WTC11 (cell line): ENCODE data around the gene CDS1. TPM values are rescaled to one million over a fixed set of nuclear protein-coding genes. Genes with fewer than 3 reads are reported as not detected.

Experiments used
- ATAC-seq: fragments of 200-7000 bp; cut with Tn5 transposase; 2 replicates; pipeline ENCODE4 v1.10.0; 2021; ENCODE audit warnings: mild to moderate bottlenecking, moderate library complexity
- CTCF ChIA-PET: fragments of 300-600 bp; sonication (Branson Sonifier 250); formaldehyde crosslinking; loops from one replicate; lab custom pipeline; 2021; ENCODE audit warnings: antibody characterized with exemption; lab: Charles Lee
- POLR2A ChIA-PET: fragments of 350-600 bp; sonication (Branson Sonifier 250); formaldehyde crosslinking; loops from one replicate; lab custom pipeline; 2021; ENCODE audit warnings: antibody characterized with exemption; lab: Charles Lee
- DNase-seq: peaks from one replicate; pipeline ENCODE4 v3.0.0; 2021; ENCODE audit warnings: low spot score
- H3K27ac Mint-ChIP-seq: 2 replicates; pipeline ENCODE4 v1.8.0; 2021; ENCODE audit warnings: mixed read lengths
- H3K27me3 Mint-ChIP-seq: 2 replicates; pipeline ENCODE4 v1.8.0; 2021; ENCODE audit warnings: low read depth, mild to moderate bottlenecking, moderate library complexity, mixed read lengths
- H3K36me3 Mint-ChIP-seq: 2 replicates; pipeline ENCODE4 v1.8.0; 2021; ENCODE audit warnings: mixed read lengths
- H3K4me1 Mint-ChIP-seq: 2 replicates; pipeline ENCODE4 v1.8.0; 2022; ENCODE audit warnings: mixed read lengths
- H3K4me3 Mint-ChIP-seq: 2 replicates; pipeline ENCODE4 v1.8.0; 2021; ENCODE audit warnings: mild to moderate bottlenecking, moderate library complexity, mixed read lengths
- H3K9me3 Mint-ChIP-seq: 2 replicates; pipeline ENCODE4 v1.8.0; 2021; ENCODE audit warnings: mixed read lengths
- GABPB1 ChIP-seq: sonication (generic); formaldehyde crosslinking; IDR thresholded peaks from 2 replicates; pipeline ENCODE4 v1.8.1; 2023; ENCODE audit warnings: mild to moderate bottlenecking, missing genetic modification reagents
- GRHL2 ChIP-seq: fragments of 250-450 bp; sonication (Bioruptor Pico); IDR thresholded peaks from 2 replicates; pipeline ENCODE4 v1.8.0; 2022; ENCODE audit warnings: mild to moderate bottlenecking, moderate library complexity; ENCODE audit not compliant: insufficient replicate concordance, severe bottlenecking
- MAX ChIP-seq: sonication (generic); formaldehyde crosslinking; IDR thresholded peaks from 2 replicates; pipeline ENCODE4 v1.8.0; 2022; ENCODE audit warnings: mild to moderate bottlenecking, missing genetic modification reagents
- MXD4 ChIP-seq: fragments of 250-450 bp; sonication (Bioruptor Pico); IDR thresholded peaks from 2 replicates; pipeline ENCODE4 v1.8.0; 2021; ENCODE audit warnings: mild to moderate bottlenecking, moderate library complexity, borderline replicate concordance
- PRDM15 ChIP-seq: sonication (generic); formaldehyde crosslinking; IDR thresholded peaks from 2 replicates; pipeline ENCODE4 v1.8.0; 2022; ENCODE audit warnings: missing genetic modification reagents
- SMAD3 ChIP-seq: sonication (generic); formaldehyde crosslinking; IDR thresholded peaks from 2 replicates; pipeline ENCODE4 v1.8.0; 2022; ENCODE audit warnings: missing genetic modification reagents, mild to moderate bottlenecking, borderline replicate concordance
- SMAD4 ChIP-seq: sonication (generic); formaldehyde crosslinking; IDR thresholded peaks from 2 replicates; pipeline ENCODE4 v1.8.0; 2022; ENCODE audit warnings: mild to moderate bottlenecking, missing genetic modification reagents
- ZBTB43 ChIP-seq: sonication (generic); formaldehyde crosslinking; IDR thresholded peaks from 2 replicates; pipeline ENCODE4 v1.8.1; 2023; ENCODE audit warnings: mild to moderate bottlenecking, missing genetic modification reagents
- ZNF121 ChIP-seq: sonication (generic); formaldehyde crosslinking; IDR thresholded peaks from 2 replicates; pipeline ENCODE4 v1.8.0; 2023; ENCODE audit warnings: missing genetic modification reagents
- ZNF232 ChIP-seq: sonication (generic); formaldehyde crosslinking; IDR thresholded peaks from 2 replicates; pipeline ENCODE4 v1.8.0; 2022; ENCODE audit warnings: mild to moderate bottlenecking, missing genetic modification reagents
- ZNF396 ChIP-seq: fragments of 250-450 bp; sonication (Bioruptor Pico); IDR thresholded peaks from 2 replicates; pipeline ENCODE4 v1.8.0; 2021; ENCODE audit warnings: mild to moderate bottlenecking, moderate library complexity, borderline replicate concordance
- ZNF532 ChIP-seq: fragments of 250-450 bp; sonication (Bioruptor Pico); IDR thresholded peaks from 2 replicates; pipeline ENCODE4 v1.9.0; 2021; ENCODE audit warnings: mild to moderate bottlenecking, borderline replicate concordance
- ZNF671 ChIP-seq: fragments of 250-450 bp; sonication (Bioruptor Pico); IDR thresholded peaks from 2 replicates; pipeline ENCODE4 v1.8.0; 2021; ENCODE audit warnings: mild to moderate bottlenecking
- total RNA-seq: library from RNA; stranded (reverse); gene quantifications from 3 replicates; pipeline ENCODE4 v1.2.3, GENCODE V29; 2021

The CDS1 gene
- total RNA-seq, 1 experiment from 2014 or later, result 18.3 TPM

- DNase-seq (no peak), ATAC-seq (no peak)
- H3K27me3 Mint-ChIP-seq, result peaks cover 16% of the 10 kb centered on the region
- TF ChIP-seq MAX (CRISPR knock-in tag) (peak; percentile 13; the same call in 1 of the 2 replicates), ZNF396 (no peak)
- POLR2A ChIA-PET, result interaction anchor here (0.9 to 4.1 kb wide), 5 partner anchors 11 to 382 kb away, joined by 3 to 31 read pairs (median 4); no protein-coding TSS in a partner anchor
- peaks cover 63% of the 10 kb centered on the region for H3K4me1 Mint-ChIP-seq
- peaks cover 30% of the 10 kb centered on the region for H3K36me3 Mint-ChIP-seq
- H3K27ac Mint-ChIP-seq, result peak overlapping the region; percentile 82
- CTCF ChIA-PET, result interaction anchor here (1.0 kb wide), 1 partner anchor 11 kb away, joined by 3 read pairs; no protein-coding TSS in a partner anchor
- H3K4me3 Mint-ChIP-seq, result peak overlapping the region; percentile 91
- H3K9me3 Mint-ChIP-seq, result peaks cover 30% of the 10 kb centered on the region
Observed at GRCh38 chr4:84583876-84584380, 1.0 kb downstream of the CDS1 start.

- Mint-ChIP-seq H3K36me3 (peaks cover 37% of the 10 kb centered on the region), H3K4me1 (peaks cover 61% of the 10 kb centered on the region), H3K4me3 (peak overlapping the region; percentile 91), H3K27me3 (peaks cover 16% of the 10 kb centered on the region), H3K9me3 (peaks cover 36% of the 10 kb centered on the region), H3K27ac (peak overlapping the region; percentile 30; the same call in 1 of the 2 replicates)
- ATAC-seq, result no peak
- ChIA-PET POLR2A (interaction anchor here (4.1 kb wide), 1 partner anchor 9 kb away, joined by 31 read pairs; no protein-coding TSS in a partner anchor), CTCF (no interaction called here)
- no peak for DNase-seq
- TF ChIP-seq SMAD4 (CRISPR knock-in tag), result no peak
- no peak for TF ChIP-seq MXD4 (CRISPR knock-in tag)
- TF ChIP-seq ZBTB43 (CRISPR knock-in tag), result no peak
- TF ChIP-seq SMAD3, result no peak
- no peak for TF ChIP-seq PRDM15
- TF ChIP-seq ZNF232 (CRISPR knock-in tag), result no peak
- TF ChIP-seq GRHL2 (CRISPR knock-in tag), result no peak
- TF ChIP-seq ZNF532 (CRISPR knock-in tag), result no peak
- no peak for TF ChIP-seq GABPB1
Observed at GRCh38 chr4:84585251-84585650, 2.3 kb downstream of the CDS1 start.

DNA sequence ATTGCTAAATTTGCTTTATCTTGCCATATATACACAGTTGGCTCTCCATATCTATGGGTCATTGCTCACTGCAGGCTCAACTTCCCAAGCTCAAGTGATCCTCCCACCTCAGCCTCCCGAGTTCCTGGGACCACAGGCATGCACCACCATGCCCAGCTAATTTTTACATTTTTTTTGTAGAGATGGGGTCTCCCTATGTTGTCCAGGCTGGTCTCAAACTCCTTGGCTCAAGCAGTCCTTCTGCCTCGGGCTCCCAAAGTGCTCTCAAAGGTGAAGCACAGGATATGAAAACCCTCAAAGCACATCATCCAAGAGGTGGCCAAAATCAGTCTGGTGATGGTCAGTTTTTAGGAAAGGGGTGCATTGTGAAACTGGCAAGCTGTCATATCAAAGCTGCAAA lies 11.8 kb downstream of the CDS1 start:
- Mint-ChIP-seq H3K9me3 (peaks cover 14% of the 10 kb centered on the region), H3K36me3 (peaks cover 23% of the 10 kb centered on the region), H3K27ac (peak overlapping the region; percentile 45; the same call in 1 of the 2 replicates), H3K4me3 (no peak overlapping the region), H3K4me1 (peaks cover 74% of the 10 kb centered on the region), H3K27me3 (no peaks in the 10 kb centered on the region)
- POLR2A ChIA-PET, result interaction anchor here (4.8 kb wide), 1 partner anchor 11 kb away, joined by 31 read pairs; the partner anchor contains the start of gene CDS1
- TF ChIP-seq ZNF671 (no peak), ZNF121 (CRISPR knock-in tag) (peak; percentile 92)
- CTCF ChIA-PET, result interaction anchor here (0.7 to 2.3 kb wide), 3 partner anchors 11 to 16 kb away, joined by 3 to 13 read pairs (median 7); no protein-coding TSS in a partner anchor
- no peak for DNase-seq
- ATAC-seq, result no peak
